ENCODE data around the gene ZNF300.

DNA sequence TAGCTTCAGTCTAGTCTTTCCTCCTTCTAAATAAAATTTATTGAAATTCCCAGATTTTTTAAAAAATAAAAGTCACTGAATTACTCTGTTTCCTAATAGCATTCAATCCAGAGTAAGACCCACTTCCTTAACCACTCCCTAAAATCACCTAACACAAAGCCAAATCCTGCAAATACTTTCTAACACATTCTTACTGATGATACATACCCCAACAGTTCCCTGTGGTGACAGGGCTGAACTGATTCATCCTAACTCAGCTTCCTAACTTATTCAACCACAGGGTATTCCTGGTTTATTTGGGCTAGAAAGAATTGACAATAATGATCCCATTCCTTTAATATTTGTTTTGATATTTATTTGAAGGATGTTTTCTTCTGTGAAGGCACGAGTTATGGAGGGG, 40.7 kb upstream of the ZNF300 start:
- no peak for TF ChIP-seq POLR2A (IDR thresholded peaks at IDR 0.05; ENCODE audit: low read length)
- TF ChIP-seq GATA1 (IDR thresholded peaks at IDR 0.05; ENCODE audit: low read depth, low read length) = no peak

All from erythroblast (primary cell).